ENCODE measurements around the gene ASF1B.
"Not testable (repeated sequence)": the region's sequence is repeated elsewhere in the genome, so short reads cannot be mapped to it uniquely, and the experiment has no call there.

The ASF1B gene

DNA sequence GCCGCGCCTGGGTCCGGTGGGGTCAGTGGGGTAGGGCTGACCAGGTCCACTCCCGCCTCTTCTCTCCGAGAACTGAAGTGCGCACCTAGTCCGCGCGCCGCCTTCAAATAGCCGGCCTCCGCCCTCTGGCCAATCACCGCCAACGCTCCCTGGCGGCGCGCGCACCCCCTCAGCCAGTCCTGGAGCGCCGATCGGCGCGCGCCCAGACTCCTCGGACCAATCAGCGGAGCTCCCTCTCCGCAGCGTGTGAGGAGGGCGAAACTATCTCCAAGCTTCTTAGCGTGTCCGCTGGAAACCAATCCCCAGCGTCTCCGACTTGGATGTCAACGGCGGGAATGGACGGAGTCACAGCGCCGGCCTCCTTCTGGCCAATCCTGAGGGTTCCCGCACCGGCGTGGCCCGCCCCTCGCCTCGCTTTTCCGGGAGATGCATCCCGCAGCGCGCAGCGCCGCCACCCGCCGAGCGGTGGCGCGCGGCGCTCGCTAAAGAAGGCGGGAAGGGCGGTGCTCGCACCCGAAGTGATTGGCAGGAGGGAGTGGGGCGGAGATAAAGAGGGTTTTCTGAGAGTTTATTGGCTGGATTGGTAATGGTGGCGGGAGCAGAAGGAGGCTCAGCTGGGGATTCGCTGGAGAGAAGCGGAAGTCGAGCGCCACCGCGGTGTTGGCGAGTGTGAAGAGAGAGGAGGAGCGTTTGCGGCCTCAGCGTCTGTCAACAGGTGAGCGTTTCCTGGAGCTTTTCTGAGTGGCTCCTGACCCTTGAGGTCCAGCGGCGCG, at the start of gene ASF1B:
Gene ASF1B (minus strand): TSS at position 81 of the 773 bp plus-strand sequence. CDS start 133 bp downstream, outside the sequence.
- peak; percentile 99 for DNase-seq

DNA sequence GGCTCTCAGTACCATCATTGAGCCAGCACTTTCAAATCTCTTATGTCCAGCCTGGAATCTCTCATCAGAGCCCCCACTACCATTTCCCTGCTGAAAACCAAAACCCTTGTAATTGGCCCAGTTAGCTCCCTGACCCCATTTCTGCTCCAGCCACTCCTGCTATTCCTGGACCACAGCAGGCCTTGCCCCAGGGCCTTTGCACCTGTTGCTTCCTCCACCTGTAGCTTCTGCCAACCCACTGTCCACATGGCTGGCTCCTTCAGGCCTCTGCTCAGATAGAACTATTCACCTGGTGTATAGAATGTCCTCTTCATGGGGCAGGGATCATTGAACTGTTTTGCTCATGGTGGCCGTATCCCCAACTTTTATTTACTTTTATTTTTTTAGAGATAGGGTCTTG, 49.3 kb upstream of the ASF1B start:
- not testable (repeated sequence) for DNase-seq

DNA sequence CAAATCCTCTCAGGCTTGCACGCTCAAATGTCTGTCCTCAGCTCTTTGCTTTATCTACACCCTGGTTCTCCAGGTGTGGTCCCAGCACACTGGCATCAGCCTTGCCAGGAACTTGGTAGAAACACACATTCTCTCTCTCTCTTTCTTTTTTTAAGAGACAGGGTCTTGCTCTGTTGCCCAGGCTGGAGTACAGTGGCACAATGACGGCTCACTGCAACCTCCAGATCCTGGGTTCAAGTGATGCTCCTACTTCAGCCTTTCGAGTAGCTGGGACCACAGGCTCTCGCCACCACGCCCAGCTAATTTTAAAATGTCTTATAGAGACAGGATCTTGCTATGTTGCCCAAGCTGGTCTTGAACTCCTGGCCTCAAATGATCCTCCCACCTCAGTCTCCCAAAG, 48.8 kb upstream of the ASF1B start:
- DNase-seq = no peak

DNA sequence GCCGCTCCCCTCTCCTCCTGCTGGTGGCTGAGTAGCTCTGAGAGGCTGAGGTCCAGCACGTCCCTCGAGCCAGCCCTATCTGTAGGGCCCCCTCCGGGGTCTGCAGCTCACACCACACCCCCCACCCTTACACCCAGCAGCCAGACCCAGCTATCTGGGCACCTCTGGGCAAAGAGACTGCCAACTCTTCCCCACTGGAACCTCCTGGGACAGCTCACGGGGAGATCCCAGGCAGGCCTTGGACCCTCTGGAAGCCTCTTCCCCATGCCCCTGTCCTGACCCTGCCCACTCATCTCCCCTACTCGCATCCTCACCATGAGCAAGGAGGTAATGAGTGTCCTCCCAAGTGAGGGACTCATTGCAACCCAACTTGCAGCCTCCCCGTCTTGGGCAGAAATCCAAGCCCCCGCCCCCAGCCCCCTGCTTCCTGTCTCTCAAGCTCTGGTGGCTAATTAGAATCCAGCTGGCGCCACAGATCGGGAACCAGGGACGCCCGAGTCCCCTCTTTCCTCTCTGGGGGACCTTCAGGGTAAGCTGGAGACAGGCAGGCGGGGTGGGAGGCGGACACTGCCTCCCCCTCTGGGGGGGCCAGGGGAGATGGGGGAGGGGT, 47.5 kb upstream of the ASF1B start:
- no peak for DNase-seq

DNA sequence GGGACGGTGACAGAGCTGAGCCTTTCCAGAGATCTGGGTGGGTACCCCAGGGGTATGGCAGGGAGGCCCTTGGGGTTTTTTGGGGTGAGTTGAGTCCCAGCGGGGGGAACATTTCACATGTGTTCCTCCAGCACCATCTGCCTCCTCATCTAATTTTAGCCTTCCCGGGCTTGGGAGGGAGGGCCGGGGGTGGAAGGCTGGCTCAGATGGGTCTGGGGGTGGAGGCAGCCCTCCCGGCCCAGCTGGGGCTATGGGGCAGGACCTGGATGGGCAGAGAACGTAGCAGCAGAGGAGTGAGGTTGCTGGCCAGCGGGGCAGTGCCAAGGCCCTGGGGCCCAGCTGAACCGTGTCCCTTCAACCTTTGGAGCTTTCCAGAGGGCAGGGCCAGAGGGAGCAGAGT, 46.1 kb upstream of the ASF1B start:
- DNase-seq = no peak

DNA sequence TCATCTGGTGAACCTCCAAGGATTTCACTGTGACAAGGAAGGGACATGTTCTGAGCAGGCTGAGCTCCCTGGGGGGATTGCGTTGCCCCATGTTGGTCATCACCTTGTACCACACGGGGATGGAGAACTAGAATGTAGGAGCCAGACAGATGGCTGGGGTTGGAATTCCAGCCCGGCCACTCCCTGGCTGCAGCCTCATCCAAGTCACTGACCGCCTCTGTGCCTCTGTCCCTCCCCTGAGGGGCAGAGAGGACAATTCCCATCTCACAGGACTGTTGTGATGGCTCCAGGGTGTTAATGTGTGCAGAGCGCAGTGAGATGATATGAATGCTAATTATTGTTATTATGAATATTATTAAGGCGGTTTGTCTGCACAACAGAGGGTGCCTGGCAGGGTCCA, 45.5 kb upstream of the ASF1B start:
- DNase-seq = no peak

DNA sequence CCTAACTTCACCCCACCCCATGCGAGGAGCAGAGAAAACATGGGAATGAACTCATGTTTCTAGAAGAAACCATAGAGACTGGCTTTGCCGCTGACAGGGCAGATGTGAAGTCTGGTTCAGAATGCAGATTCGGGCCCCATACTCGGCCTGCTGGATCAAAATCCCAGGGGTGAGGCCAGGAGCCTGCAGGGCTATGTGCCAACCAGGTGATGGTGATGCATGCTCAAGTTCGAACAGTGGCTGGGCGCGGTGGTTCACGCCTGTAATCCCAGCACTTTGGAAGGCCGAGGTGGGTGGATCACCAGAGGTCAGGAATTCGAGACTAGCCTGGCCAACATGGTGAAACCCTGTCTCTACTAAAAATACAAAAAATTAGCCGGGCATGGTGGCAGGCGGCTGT, 44.8 kb upstream of the ASF1B start:
- DNase-seq = not testable (repeated sequence)

DNA sequence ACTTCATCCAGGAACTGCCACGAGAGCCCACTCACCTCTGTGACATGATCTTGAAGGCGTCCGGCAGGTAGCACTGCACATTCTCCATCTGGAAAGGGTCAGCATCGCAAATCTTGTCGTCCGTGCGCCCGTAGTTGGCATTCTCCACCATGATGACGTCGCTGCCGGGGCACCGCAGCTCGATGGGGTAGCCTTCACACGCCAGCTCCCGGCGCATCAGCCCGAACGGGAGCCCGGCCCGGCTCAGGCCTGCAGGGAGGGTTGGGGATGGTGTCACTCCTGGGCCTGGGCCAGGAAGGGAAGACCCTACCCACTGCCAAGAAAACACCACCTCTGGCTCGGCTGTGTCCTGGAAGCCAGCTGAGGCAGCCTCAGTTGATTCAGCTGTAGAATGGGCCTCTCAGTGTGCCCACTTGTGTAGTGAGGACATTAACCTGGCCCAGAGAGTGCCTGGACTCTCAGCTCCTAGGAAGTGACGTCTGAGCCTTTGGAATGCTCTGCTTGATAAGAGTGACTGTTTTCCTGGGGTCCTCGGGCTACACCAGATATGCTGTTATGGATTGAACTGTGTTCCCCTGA, 41.2 kb upstream of the ASF1B start:
- no peak for DNase-seq

DNA sequence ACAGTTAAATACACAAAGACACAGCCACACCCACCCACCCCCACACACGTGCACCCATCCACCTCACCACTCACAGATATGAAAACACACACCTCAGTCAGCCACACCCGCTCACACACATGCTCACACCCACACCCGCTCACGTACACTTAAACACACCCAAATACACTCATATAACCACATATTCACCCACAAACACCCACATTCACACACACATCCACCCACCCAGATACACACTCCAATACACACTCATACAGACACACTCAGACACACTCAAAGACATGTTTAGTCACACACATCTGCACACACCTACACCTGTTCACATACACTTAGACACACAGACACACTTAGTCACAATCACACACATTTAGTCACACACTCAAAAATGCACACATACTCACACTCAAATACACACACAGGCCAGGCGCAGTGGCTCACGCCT, 39.0 kb upstream of the ASF1B start:
- DNase-seq = no peak

DNA sequence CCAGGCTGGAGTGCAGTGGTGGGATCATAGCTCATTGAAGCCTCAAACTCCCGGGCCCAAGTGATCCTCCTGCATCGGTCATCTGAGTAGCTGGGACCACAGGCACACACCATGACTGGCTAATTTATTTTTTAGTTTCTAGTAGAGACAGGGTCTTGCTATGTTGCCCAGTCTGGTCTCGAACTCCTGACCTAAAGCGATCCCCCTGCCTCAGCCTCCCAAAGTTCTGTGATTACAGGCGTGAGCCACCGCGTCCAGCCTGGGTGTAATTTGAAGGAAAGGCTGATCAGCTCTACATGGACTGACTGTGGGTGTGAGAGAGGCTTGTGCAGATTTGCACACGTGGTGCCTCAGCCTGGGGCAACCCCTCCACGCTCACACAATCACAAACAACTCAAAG, 38.5 kb upstream of the ASF1B start:
- no peak for DNase-seq

DNA sequence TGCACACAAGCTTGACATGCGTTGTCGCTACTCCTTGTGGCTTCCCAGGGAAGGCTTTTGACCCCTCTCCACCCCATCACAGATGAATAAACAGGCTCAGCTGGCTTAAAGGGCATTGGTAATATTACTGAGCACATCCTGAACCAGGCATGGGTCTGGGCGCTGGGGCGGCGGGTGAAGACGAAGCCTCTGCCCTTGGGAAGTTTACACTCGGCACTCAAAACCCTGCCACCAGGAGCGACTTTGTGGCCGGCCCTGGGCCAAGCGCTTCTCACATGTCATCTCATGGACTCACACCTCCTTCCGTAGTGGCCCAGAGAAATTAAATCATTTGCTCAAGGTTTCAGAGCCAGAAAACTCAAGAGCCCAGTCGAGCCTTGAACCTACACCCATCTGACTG, 32.6 kb upstream of the ASF1B start:
- no peak for DNase-seq

DNA sequence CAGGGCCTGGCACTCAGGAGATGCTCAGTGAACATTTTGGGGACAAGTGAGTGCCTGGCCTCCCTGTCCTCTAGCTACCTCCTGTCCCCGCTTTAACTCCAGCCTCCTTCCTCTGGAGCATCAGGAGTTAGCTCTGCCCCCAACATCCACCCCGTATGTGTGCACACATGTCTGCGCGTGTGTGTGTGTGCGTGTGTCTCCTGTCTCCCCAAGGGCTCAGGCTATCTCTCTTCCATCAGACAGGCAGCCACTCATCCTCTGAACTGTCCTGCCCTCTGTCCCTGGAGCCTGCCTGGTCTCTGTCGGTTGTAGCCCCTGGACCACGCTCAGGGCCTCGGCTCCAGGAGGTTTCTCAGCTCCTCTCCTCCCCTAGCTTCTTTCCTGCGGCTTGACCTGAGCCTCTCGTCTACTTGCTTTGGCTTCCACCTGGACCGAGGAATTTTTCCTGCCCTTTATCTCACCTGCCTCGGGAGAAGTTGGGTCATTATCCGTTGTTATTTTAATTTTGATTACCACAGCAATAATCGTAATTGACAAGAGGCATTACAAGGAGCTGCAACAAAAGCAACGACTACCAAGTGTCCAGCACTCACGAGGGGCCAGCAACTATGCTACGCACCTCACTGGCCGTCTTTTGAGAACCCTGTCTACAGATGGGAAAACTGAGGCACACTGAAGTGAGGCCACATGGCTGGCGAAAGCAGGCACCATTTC, 32.0 kb upstream of the ASF1B start:
- DNase-seq = no peak

DNA sequence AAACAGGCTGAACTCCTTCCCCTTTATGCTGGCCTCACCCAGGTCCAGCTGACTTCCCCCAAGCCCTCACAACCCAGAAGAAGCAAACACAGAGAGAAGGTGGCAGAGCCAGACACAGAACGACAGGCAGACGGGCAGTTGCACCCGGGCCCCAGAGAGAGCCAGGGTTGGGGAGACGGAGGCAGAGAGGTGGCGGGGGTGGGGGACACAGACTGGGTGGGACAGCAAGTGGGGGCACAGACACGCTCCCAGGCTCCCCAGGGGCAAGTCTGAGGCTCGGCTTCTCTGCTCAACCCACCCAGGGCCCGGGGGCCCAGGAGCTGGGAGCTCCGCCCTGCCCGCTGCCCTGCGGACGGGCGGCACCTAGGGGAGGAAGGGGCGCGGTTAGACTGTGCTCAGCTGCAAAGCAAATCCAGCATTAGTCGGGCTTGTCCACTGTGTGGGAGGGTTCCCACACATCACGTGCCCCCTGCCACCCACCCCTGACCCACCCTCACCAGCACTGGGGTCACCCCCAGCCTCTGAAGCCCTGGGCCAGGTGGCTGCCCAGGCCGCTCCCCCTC, 31.3 kb upstream of the ASF1B start:
- DNase-seq = peak; percentile 32

DNA sequence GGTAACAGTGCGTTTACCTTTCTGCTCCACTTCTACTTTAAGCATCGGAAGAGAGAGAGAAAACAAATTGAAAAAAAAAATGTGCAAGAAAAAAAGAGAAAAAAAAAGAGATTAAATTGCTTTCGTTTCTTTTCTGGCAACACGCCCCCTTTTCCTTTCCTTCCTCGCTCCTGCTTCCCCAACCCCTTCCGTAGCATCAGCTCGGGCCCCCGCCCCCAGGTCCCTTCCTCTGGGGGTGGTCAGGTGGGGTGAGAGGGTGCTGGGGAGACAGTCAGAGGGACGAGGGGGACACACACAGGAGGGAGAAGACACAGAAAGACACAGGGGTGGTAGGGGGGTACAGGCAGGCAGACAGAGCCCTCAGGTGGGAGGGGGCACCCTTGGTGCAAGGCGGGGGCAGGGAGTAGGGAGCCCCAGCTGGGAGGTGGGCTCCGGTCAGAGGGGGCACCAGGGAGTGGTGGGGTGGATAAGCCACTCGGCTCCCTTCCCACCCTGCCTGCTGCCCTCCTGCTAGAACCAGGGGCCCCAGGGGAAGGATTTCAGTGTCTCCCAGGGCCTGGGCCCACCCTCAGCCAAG, 30.7 kb upstream of the ASF1B start:
- no peak for DNase-seq

DNA sequence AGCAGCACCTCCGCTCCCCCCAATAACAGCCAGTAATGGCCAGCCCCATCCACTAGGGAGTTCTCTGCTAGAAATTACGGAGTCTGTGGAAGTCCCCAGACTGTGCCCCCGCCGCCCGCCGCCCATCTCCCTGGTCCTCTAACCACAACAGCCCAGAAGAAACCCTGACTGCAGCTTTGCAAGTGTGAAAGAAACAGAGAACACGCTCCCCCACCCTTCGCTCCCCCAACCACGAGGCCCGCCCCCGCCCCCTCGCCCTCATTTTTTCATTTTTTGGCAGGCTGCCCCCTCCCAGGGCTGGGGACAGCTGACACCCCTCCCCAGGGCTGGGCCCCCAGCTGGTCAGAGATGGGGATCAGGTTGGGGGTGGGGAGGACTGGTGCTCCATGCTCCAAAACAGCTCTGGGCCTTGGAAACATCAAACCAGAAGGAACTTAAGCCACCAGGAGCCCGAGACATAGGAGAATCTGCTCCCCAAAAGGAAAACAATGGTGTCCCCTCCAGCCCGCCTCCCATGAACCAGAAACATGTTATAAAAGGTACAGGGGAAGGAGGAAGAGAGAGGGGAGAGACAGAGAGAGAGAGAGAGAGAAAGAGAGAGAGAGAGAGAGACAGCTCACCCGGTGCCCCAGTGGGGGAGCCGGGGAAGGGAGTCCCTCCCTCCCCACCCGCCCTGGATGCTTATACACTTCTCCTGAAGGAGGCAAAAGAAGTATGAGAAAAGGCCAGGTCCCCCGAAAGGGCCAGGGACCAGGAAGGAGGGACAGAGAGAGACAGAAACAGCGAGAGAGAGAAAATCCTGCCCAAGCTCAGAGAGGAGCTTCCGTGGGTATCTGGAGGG, 29.8 kb upstream of the ASF1B start:
- DNase-seq = peak; percentile 18

DNA sequence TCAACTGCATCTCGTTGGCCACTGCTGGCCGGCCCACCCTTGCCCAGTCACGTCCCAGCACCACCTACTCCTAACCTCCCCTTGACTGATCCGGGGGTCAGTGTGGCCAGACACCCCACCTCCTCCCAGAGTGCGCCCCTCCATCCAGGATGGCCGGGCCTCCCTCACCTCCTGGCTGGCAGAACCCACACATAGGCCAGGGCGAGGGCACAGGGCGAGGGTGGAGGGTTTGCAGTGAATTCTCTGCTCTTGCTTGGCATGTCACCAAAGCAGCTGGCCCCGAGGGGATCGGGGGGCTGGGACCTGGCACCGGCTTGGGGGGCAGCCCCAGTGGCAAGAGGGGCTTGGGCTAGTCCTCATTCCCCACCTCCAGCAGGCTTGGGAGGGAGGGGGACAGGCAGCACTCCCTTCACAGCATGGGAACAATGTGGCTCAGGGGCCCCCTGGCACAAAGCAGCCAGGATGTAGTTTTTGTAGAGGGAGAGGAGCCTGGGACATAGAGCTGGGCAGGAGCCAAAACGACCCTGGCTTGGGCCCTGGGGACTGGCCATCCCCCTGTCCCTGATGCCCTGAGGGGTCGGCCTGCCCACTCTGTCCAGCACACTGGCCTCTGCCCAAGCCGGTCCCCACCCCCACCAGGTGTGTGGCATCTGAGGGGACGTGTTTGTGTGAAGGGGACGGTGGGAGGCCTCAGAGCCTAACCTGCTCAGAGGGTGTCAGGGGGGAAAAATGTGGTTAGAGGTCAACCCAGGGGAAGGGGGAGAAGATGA, 28.5 kb upstream of the ASF1B start:
- DNase-seq = no peak

DNA sequence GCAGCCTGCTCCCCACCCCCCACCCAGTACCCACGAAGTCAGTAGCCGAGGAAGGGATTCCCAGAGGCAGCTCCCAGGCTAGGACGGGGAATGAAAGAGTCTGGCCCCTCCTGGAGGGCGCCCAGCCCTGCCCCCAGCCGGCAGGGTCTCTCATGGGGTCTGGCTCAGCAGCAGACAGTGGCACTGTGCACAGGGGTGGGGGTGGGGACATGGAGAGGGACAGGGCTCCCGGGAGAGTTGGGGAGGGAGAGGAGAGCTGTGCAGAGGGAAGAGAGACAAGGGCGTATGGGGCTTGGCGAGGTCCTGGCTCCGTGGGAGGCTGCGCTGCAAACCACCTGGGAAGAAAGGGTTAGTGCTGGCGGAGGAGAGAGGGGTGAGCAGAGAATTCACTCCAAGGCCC, 27.7 kb upstream of the ASF1B start:
- no peak for DNase-seq

DNA sequence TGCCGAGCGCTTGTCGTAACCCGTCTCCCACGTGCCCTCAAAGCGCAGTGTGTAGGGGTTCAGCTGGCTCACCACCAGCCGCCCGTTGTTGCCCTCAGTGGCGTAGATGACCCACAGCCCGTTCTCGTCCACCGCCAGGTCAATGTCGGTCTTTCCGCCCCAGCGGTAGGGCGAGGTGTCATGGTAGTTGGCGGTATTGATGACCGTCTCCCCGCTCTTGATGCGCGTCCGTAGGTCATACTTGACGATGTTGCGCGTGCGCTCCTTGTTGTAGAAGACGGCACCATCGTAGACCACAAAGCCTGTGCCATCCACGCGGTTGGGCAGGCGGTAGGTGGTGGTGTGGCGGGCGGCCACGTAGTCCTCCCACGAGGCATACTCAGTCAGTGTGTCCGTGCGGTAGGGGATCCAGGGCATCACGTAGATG, 26.5 kb upstream of the ASF1B start:
- DNase-seq = no peak

DNA sequence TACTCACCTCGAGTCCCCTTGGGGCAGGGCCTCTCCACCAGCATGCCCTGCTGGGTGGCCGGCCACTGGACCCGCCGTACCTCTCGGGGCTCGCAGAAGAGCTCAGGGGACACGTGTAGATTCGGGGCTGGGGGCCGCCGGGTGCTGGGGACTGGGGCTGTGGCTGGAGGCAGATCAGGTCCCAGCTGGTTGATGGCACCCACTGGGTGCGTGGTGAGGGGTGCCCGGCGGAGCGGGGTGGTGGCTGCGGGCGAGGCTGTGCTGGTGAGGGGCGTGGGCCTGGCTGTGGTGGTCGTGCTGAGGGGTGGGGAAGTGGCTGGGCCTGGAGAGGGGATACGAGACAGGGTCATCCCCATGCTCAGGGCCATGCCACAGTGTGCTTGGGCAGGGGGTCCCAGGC, 24.9 kb upstream of the ASF1B start:
- DNase-seq = no peak

DNA sequence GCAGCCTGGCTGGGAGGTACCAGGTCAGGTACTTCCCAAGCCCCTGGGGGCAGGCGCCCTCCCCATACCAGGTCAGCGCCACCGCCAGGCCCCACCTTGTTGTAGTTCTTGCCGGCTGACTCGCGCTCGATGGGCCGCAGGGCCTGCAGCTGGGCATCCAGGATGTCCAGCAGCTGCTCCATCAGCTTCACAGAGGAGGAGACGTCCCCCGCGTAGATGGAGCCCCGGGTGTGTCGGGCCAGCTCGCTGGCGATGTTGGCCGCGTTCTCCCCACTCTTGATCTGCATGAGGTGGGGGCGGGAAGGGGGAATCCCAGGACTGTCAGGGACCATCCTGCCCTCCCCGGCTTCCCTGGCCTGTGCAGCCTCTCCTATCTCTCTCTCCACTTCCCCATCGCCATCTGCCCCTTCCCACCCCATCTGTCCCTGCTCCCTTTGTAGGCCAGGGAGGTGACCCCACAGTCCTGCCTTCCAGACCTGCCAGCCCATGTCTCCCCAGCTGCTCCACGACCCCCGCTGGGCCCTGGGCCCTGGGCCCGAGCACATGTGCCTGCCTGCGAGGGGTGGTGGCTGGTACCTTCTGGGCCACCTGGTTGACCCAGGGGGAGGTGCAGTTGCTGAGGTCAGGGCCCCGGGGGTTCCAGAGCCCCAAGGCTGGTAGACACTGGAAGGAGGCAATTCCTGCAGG, 23.8 kb upstream of the ASF1B start:
- DNase-seq = no peak

DNA sequence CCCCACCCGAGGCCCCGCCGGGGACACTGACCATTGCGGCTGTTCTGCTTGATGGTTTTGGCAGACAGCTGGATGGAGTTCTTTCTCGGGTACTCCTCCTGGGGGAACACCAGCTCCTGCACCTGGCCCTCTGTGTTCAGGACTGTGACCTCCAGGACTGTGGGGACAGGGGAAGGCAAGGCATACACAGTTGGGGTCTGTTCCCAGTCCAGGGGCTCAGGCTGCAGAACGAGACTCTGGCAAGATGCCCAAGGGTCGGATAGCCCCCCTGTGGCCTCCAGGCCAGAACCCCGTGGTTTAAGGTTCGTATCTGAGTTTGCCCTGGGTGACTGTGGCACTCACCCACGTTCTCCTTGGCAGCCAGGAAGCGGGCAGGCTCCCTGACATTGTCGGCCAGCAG, 22.7 kb upstream of the ASF1B start:
- DNase-seq = no peak

Data from CD4-positive, alpha-beta T cell treated with Interferon gamma for 1 hour (primary cell).